ENCODE measurements around the gene CLCNKB. TPM values are rescaled to one million over a fixed set of nuclear protein-coding genes. Genes with fewer than 3 reads are reported as not detected.
"Not testable (repeated sequence)": the region's sequence is repeated elsewhere in the genome, so short reads cannot be mapped to it uniquely, and the experiment has no call there.

The CLCNKB gene
- total RNA-seq, 1 experiment from 2014 or later, result not detected

DNA sequence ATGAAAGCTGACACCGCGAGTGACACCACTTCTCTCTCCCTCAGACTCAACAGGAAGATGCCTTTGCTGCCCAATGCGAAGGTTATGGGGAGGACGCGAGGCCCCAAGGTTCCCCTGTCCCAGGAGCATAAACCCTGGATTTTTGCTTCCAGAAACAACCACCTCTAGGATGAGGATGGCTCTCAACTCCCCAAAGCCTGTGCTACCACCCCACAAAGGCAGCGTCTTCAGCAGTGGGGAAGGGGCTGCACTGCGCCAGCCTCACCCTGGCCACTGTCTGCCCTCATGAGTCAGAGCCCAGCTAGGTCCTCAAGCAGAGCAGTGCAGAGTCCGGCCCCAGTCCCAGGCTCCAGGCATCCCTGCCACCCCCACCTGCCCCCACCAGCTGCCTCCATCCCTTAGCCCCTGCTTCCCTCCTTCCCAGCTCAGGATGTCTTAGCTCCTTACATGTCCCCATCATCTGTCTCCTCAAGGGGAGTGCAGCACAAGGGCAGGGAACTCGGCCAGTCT is 46.5 kb upstream of the CLCNKB start:
- H3K36me3 ChIP-seq (ENCODE audit: low read depth, low read length), result no peaks in the 10 kb centered on the region
- H3K9me2 ChIP-seq (replicated peaks; ENCODE audit: low read length), result no peaks in the 10 kb centered on the region
- no peak for DNase-seq
- H3K79me2 ChIP-seq (ENCODE audit: low read length), result no peaks in the 10 kb centered on the region
- no peaks in the 10 kb centered on the region for H4K20me1 ChIP-seq (ENCODE audit: low read length)
- intact Hi-C loops (cut with micrococcal nuclease), result no loop called here
- TF ChIP-seq CTCF (conservative IDR thresholded peaks at IDR 0.05; ENCODE audit: low read depth, low read length) (no peak), EZH2phosphoT487 (IDR thresholded peaks at IDR 0.05; ENCODE audit: borderline replicate concordance, low read length) (no peak), EZH2 (IDR thresholded peaks at IDR 0.05; ENCODE audit: low read length, unreplicated experiment) (no peak)
- H3F3A ChIP-seq (ENCODE audit: low read length, unreplicated experiment), result no peaks in the 10 kb centered on the region
- H3K27ac ChIP-seq (ENCODE audit: low read length), result no peak overlapping the region
- no peaks in the 10 kb centered on the region for H3K4me1 ChIP-seq (ENCODE audit: insufficient read depth, low read length)
- CTCF ChIA-PET, result no interaction called here
- no peak overlapping the region for H3K4me2 ChIP-seq (ENCODE audit: low read length)
- no peak overlapping the region for H3K4me3 ChIP-seq (ENCODE audit: low read length)
- no TSS peak for BruUV-seq (replicated peaks)
- no peaks in the 10 kb centered on the region for H3K27me3 ChIP-seq (ENCODE audit: low read length)
- no peaks in the 10 kb centered on the region for H3K9me3 ChIP-seq (ENCODE audit: low read length)
- POLR2A ChIA-PET (ENCODE audit: unreplicated experiment), result no interaction called here
- no peak for ATAC-seq
- no peak overlapping the region for H2AFZ ChIP-seq (ENCODE audit: low read length)
- no peak overlapping the region for H3K9ac ChIP-seq (ENCODE audit: low read length)

- Histone ChIP-seq H4K20me1 (ENCODE audit: low read length) (no peaks in the 10 kb centered on the region), H3K4me2 (ENCODE audit: low read length) (no peak overlapping the region), H3K9me2 (replicated peaks; ENCODE audit: low read length) (no peaks in the 10 kb centered on the region), H3K36me3 (ENCODE audit: low read depth, low read length) (no peaks in the 10 kb centered on the region), H3K27me3 (ENCODE audit: low read length) (no peaks in the 10 kb centered on the region), H3F3A (ENCODE audit: low read length, unreplicated experiment) (no peaks in the 10 kb centered on the region), H3K27ac (ENCODE audit: low read length) (no peak overlapping the region), H3K9me3 (ENCODE audit: low read length) (no peaks in the 10 kb centered on the region), H3K4me1 (ENCODE audit: insufficient read depth, low read length) (no peaks in the 10 kb centered on the region), H3K79me2 (ENCODE audit: low read length) (no peaks in the 10 kb centered on the region), H3K9ac (ENCODE audit: low read length) (no peak overlapping the region), H3K4me3 (ENCODE audit: low read length) (no peak overlapping the region), H2AFZ (ENCODE audit: low read length) (no peak overlapping the region)
- intact Hi-C loops (cut with micrococcal nuclease), result no loop called here
- ATAC-seq (no peak), DNase-seq (no peak)
- BruUV-seq (replicated peaks), result no TSS peak
- CTCF ChIA-PET, result no interaction called here
- POLR2A ChIA-PET (ENCODE audit: unreplicated experiment), result no interaction called here
- TF ChIP-seq CTCF (conservative IDR thresholded peaks at IDR 0.05; ENCODE audit: low read depth, low read length) (no peak), EZH2 (IDR thresholded peaks at IDR 0.05; ENCODE audit: low read length, unreplicated experiment) (no peak), EZH2phosphoT487 (IDR thresholded peaks at IDR 0.05; ENCODE audit: borderline replicate concordance, low read length) (no peak)
These were observed 45.8 kb upstream of the CLCNKB start for GRCh38 chr1:15997637-15998280.

DNA sequence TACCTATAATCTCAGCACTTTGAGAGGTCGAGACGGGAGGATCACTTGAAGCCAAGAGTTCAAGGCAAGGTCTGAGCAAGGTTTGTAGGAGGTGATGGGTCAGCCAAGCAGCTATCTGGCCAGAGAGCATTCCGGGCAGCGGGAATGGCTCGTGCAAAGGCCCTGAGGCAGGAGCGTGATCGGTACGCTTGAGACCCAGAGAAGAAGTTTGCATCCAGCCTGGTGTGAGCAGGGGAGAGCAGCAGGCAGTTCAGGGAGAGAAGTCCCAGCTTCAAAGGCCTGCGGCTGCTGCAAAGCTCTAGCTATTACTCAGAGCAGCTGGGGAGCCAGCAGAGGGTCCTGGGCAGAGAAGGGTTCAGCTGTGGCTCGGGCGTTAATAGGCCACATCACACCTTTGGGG is 44.7 kb upstream of the CLCNKB start:
- POLR2A ChIA-PET (ENCODE audit: unreplicated experiment), result no interaction called here
- Histone ChIP-seq H3K27me3 (ENCODE audit: low read length) (no peaks in the 10 kb centered on the region), H3K4me2 (ENCODE audit: low read length) (no peak overlapping the region), H3K4me1 (ENCODE audit: insufficient read depth, low read length) (no peaks in the 10 kb centered on the region), H3K79me2 (ENCODE audit: low read length) (no peaks in the 10 kb centered on the region), H3K9ac (ENCODE audit: low read length) (no peak overlapping the region), H3K9me3 (ENCODE audit: low read length) (no peaks in the 10 kb centered on the region), H3K4me3 (ENCODE audit: low read length) (no peak overlapping the region), H3K27ac (ENCODE audit: low read length) (no peak overlapping the region), H2AFZ (ENCODE audit: low read length) (no peak overlapping the region), H3K9me2 (replicated peaks; ENCODE audit: low read length) (no peaks in the 10 kb centered on the region), H3K36me3 (ENCODE audit: low read depth, low read length) (no peaks in the 10 kb centered on the region), H3F3A (ENCODE audit: low read length, unreplicated experiment) (no peaks in the 10 kb centered on the region), H4K20me1 (ENCODE audit: low read length) (no peaks in the 10 kb centered on the region)
- ATAC-seq, result no peak
- CTCF ChIA-PET, result no interaction called here
- intact Hi-C loops (cut with micrococcal nuclease), result no loop called here
- BruUV-seq (replicated peaks), result no TSS peak
- no peak for DNase-seq
- TF ChIP-seq EZH2 (IDR thresholded peaks at IDR 0.05; ENCODE audit: low read length, unreplicated experiment) (no peak), CTCF (conservative IDR thresholded peaks at IDR 0.05; ENCODE audit: low read depth, low read length) (no peak), EZH2phosphoT487 (IDR thresholded peaks at IDR 0.05; ENCODE audit: borderline replicate concordance, low read length) (no peak)

DNA sequence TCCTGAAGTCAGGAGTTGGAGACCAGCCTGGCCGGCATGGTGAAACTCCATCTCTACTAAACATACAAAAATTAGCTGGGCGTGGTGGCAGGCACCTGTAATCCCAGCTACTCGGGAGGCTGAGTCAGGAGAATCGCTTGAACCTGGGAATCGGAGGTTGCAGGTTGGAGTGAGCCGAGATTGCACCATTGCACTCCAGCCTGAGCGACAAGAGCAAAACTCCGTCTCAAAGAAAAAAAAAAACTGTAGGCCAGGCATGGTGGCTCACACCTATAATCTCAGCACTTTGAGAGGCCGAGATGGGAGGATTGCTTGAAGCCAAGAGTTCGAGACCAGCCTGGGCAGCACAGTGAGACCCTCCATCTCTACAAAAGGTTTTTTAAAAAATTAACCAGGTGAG is 42.3 kb upstream of the CLCNKB start:
- H3K4me2 ChIP-seq (ENCODE audit: low read length); H3F3A ChIP-seq (ENCODE audit: low read length, unreplicated experiment); H4K20me1 ChIP-seq (ENCODE audit: low read length); DNase-seq; H3K4me3 ChIP-seq (ENCODE audit: low read length); H3K36me3 ChIP-seq (ENCODE audit: low read depth, low read length); H3K9me3 ChIP-seq (ENCODE audit: low read length); H3K9me2 ChIP-seq (replicated peaks; ENCODE audit: low read length); H3K79me2 ChIP-seq (ENCODE audit: low read length); CTCF ChIA-PET; H3K27me3 ChIP-seq (ENCODE audit: low read length); H3K27ac ChIP-seq (ENCODE audit: low read length); H3K9ac ChIP-seq (ENCODE audit: low read length); ATAC-seq; H2AFZ ChIP-seq (ENCODE audit: low read length); BruUV-seq (replicated peaks); intact Hi-C loops (cut with micrococcal nuclease); H3K4me1 ChIP-seq (ENCODE audit: insufficient read depth, low read length): not testable (repeated sequence)
- POLR2A ChIA-PET (ENCODE audit: unreplicated experiment), result interaction anchor here (0.6 kb wide), 1 partner anchor 203 kb away, joined by 4 read pairs; no protein-coding TSS in a partner anchor
